Measurements from ENCODE around the gene CCDC169. TPM values are rescaled to one million over a fixed set of nuclear protein-coding genes. Genes with fewer than 3 reads are reported as not detected.

The CCDC169 gene
- total RNA-seq, 6 donors from 2014 or later = 0.20 to 0.74 (median 0.26) TPM; not detected in 3

DNA sequence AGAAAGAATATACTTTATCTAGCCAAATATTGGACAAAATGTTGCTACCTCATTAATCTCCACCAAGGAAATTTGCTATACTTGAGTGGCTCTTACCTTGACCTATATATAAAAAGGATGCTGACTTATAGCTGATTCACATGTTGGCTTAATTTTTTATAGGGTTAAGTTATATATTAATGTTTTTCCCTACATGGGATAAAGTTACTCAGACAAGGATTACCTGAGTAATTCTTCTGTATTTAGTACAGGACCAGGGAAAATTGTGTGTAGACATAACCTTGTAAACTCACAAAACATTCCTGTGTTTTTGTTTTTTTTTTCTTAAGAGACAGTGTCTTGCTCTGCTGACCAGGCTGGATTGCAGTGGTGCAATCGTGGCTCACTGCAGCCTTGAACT is 52.6 kb downstream of the CCDC169 start:
- ATAC-seq (ENCODE audit: low FRiP score in 2 of 2) = no peak
- H3K27ac ChIP-seq = no peak overlapping the region
- 65 to 73% methylated on average over 1 of the region's 1 CpG for WGBS, 2 donors

DNA sequence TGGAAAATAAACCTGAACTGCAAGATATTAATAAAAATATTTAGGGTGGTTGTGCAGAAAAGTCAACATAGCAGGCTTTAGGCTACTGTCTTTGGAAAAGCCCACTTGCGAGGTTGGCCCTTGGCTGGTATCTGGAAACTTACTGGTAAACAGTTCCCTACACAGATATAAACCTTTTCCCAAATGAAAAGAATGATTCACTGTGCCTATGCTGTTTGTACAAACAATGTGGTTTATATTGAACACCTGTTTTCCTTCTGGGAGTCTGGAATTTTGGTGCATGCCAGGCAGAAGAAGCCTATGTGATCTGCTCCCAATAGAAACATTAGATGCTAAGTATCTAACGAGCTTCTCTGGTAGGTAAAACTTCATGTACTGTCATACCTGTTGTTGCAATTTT is 53.5 kb downstream of the CCDC169 start:
- no peak for DNase-seq
- ATAC-seq (ENCODE audit: low FRiP score in 2 of 2) = no peak
- no peak overlapping the region for H3K4me3 ChIP-seq
- WGBS, 2 donors = 77 to 95% methylated on average over 2 of the region's 2 CpGs
- H3K9me3 ChIP-seq = peaks cover 0 to 11% (median 0%) of the 10 kb centered on the region in 4 donors
- H3K4me1 ChIP-seq = no peaks in the 10 kb centered on the region
- H3K36me3 ChIP-seq = no peaks in the 10 kb centered on the region
- no peaks in the 10 kb centered on the region for H3K27me3 ChIP-seq
- TF ChIP-seq POLR2AphosphoS5 (IDR thresholded peaks at IDR 0.05) (no peak), POLR2A (IDR thresholded peaks at IDR 0.05) (no peak), EP300 (IDR thresholded peaks at IDR 0.05) (no peak)
- TF ChIP-seq, protein P1, sequence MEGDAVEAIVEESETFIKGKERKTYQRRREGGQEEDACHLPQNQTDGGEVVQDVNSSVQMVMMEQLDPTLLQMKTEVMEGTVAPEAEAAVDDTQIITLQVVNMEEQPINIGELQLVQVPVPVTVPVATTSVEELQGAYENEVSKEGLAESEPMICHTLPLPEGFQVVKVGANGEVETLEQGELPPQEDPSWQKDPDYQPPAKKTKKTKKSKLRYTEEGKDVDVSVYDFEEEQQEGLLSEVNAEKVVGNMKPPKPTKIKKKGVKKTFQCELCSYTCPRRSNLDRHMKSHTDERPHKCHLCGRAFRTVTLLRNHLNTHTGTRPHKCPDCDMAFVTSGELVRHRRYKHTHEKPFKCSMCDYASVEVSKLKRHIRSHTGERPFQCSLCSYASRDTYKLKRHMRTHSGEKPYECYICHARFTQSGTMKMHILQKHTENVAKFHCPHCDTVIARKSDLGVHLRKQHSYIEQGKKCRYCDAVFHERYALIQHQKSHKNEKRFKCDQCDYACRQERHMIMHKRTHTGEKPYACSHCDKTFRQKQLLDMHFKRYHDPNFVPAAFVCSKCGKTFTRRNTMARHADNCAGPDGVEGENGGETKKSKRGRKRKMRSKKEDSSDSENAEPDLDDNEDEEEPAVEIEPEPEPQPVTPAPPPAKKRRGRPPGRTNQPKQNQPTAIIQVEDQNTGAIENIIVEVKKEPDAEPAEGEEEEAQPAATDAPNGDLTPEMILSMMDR (IDR thresholded peaks at IDR 0.05) = no peak
- no peak overlapping the region for H3K27ac ChIP-seq

More for the DNA sequence above, 52.6 kb downstream of the CCDC169 start:
- DNase-seq = no peak
- no peak for TF ChIP-seq POLR2AphosphoS5 (IDR thresholded peaks at IDR 0.05)
- TF ChIP-seq POLR2A (IDR thresholded peaks at IDR 0.05) = no peak
- TF ChIP-seq EP300 (IDR thresholded peaks at IDR 0.05) = no peak
- TF ChIP-seq, protein P1 (IDR thresholded peaks at IDR 0.05) = no peak
- no peaks in the 10 kb centered on the region for H3K4me1 ChIP-seq
- peaks cover 0 to 11% (median 0%) of the 10 kb centered on the region in 4 donors for H3K9me3 ChIP-seq
- no peaks in the 10 kb centered on the region for H3K27me3 ChIP-seq
- no peaks in the 10 kb centered on the region for H3K36me3 ChIP-seq
- H3K4me3 ChIP-seq = no peak overlapping the region

DNA sequence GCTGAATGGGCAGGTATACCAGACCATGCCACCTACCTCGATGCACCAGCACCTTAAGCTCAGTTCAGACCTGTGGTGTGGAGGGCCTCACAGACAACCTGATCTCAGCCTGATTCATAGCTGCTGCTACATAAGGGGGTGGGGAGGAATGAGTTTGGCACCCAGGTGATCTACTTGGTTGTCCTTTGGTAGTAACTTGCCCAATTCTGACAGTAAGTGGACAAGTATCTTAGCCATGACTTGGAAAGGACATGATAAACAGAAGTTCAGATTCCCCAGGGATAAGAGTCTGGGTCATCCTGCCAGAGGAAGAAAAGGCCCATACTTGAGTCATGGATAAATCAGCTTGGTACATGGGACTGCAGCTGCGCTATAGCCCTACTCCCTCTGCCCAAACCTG is 54.9 kb downstream of the CCDC169 start:
- DNase-seq (no peak), ATAC-seq (ENCODE audit: low FRiP score in 2 of 2) (no peak)
- no peaks in the 10 kb centered on the region for H3K36me3 ChIP-seq
- no peak overlapping the region for H3K27ac ChIP-seq
- no peak overlapping the region for H3K4me3 ChIP-seq
- 91 to 95% methylated on average over 2 of the region's 2 CpGs for WGBS, 2 donors
- H3K9me3 ChIP-seq = peaks cover 0 to 11% (median 0%) of the 10 kb centered on the region in 4 donors
- no peaks in the 10 kb centered on the region for H3K4me1 ChIP-seq
- no peaks in the 10 kb centered on the region for H3K27me3 ChIP-seq
- TF ChIP-seq EP300 (IDR thresholded peaks at IDR 0.05) (no peak), POLR2AphosphoS5 (IDR thresholded peaks at IDR 0.05) (no peak), POLR2A (IDR thresholded peaks at IDR 0.05) (no peak)
- TF ChIP-seq, protein P1 (IDR thresholded peaks at IDR 0.05) = no peak

DNA sequence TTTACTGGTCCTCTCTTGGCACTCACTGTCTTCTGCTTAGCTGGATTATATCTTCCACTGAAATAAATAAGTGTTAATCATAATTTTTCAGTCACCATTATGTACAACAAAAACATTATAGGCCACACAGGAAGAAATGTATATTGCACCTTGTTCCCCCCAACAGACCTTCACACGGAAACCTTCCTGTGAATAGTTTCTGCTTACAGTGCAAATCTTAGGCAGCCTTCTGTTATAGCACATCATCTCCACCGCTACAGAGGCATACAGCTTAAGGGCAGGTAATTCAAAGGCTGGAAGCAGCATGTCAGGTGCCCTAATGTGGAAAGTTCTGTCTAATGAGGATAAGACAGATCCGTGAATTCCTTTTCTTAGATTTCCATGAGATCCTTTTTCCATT is 66.4 kb downstream of the CCDC169 start:
- Histone ChIP-seq H3K36me3 (no peaks in the 10 kb centered on the region), H3K4me3 (no peak overlapping the region), H3K27me3 (no peaks in the 10 kb centered on the region), H3K27ac (no peak overlapping the region), H3K4me1 (no peaks in the 10 kb centered on the region), H3K9me3 (peaks cover 0 to 5% (median 0%) of the 10 kb centered on the region in 4 donors)
- DNase-seq (no peak), ATAC-seq (ENCODE audit: low FRiP score in 2 of 2) (no peak)
- 80 to 86% methylated on average over 3 of the region's 3 CpGs for WGBS, 2 donors
- TF ChIP-seq, protein P1 (IDR thresholded peaks at IDR 0.05) = no peak
- no peak for TF ChIP-seq EP300 (IDR thresholded peaks at IDR 0.05)
- TF ChIP-seq POLR2AphosphoS5 (IDR thresholded peaks at IDR 0.05) = no peak
- no peak for TF ChIP-seq POLR2A (IDR thresholded peaks at IDR 0.05)

DNA sequence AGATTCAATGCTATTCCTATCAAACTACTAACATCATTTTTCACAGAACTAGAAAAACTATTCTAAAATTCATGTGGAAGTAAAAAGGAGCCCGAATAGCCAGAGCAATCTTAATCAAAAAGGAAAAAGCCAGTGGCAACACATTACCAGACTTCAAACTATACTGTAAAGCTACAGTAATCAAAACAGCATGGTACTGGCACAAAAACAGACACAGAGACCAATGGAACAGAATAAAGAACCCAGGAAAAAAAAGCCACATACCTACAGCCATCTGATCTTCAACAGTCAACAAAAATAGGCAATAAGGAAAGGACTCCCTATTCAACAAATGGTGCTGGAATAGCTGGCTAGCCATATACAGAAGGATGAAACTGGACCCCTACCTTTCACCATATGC is 72.9 kb downstream of the CCDC169 start:
- Histone ChIP-seq H3K36me3 (no peaks in the 10 kb centered on the region), H3K4me1 (no peaks in the 10 kb centered on the region), H3K9me3 (peaks cover 0 to 13% (median 5%) of the 10 kb centered on the region in 4 donors), H3K27ac (no peak overlapping the region), H3K4me3 (no peak overlapping the region), H3K27me3 (no peaks in the 10 kb centered on the region)
- no peak for ATAC-seq (ENCODE audit: low FRiP score in 2 of 2)
- TF ChIP-seq POLR2AphosphoS5 (IDR thresholded peaks at IDR 0.05) (no peak), EP300 (IDR thresholded peaks at IDR 0.05) (no peak), POLR2A (IDR thresholded peaks at IDR 0.05) (no peak)
- TF ChIP-seq, protein P1 (IDR thresholded peaks at IDR 0.05) = no peak
- no peak for DNase-seq
- WGBS, 2 donors = 78 to 93% methylated on average over 1 of the region's 1 CpG
